HK-2 (cell line): ENCODE data around the gene TMIGD1.

Experiments used
- DNase-seq: peaks from one replicate; pipeline ENCODE4 v3.0.0-alpha.2; 2018; ENCODE audit not compliant: unreplicated experiment

Gene TMIGD1

GRCh38 chr17:30333503-30334360 lies at the start of gene TMIGD1:
Gene TMIGD1 (minus strand): TSS chr17:30334057. CDS start chr17:30332133, 1,924 bp downstream.
- no peak for DNase-seq

GRCh38 chr17:30382345-30382744 lies 48.5 kb upstream of the TMIGD1 start:
- DNase-seq, result no peak

GRCh38 chr17:30381340-30381659 lies 47.4 kb upstream of the TMIGD1 start:
- no peak for DNase-seq

GRCh38 chr17:30380643-30381339 lies 46.9 kb upstream of the TMIGD1 start:
- DNase-seq, result no peak

GRCh38 chr17:30379903-30380381 lies 46.1 kb upstream of the TMIGD1 start:
- DNase-seq, result no peak

- peak; percentile 35 for DNase-seq
These were observed 45.5 kb upstream of the TMIGD1 start for GRCh38 chr17:30379303-30379902.

- peak; percentile 97 for DNase-seq
These were observed 45.0 kb upstream of the TMIGD1 start, which contains the start of gene CPD for GRCh38 chr17:30378825-30379302. Gene CPD (plus strand): TSS chr17:30378927. CDS start chr17:30378981, 54 bp downstream.

- DNase-seq, result peak; percentile 41
These were observed 44.5 kb upstream of the TMIGD1 start for GRCh38 chr17:30378241-30378824.

GRCh38 chr17:30377574-30378240 lies 43.9 kb upstream of the TMIGD1 start:
- DNase-seq, result no peak

- peak; percentile 33 for DNase-seq
These were observed 43.0 kb upstream of the TMIGD1 start for GRCh38 chr17:30376621-30377452.

- DNase-seq, result no peak
These were observed 41.8 kb upstream of the TMIGD1 start for GRCh38 chr17:30375661-30376060.

GRCh38 chr17:30372755-30373154 lies 38.9 kb upstream of the TMIGD1 start:
- peak; percentile 24 for DNase-seq

- no peak for DNase-seq
These were observed 36.1 kb upstream of the TMIGD1 start for GRCh38 chr17:30369995-30370394.

GRCh38 chr17:30368912-30369720 lies 35.3 kb upstream of the TMIGD1 start:
- DNase-seq, result no peak

GRCh38 chr17:30366536-30366935 lies 32.7 kb upstream of the TMIGD1 start:
- no peak for DNase-seq

- peak; percentile 88 for DNase-seq
These were observed 29.9 kb upstream of the TMIGD1 start for GRCh38 chr17:30363715-30364202.

- no peak for DNase-seq
These were observed 28.0 kb upstream of the TMIGD1 start for GRCh38 chr17:30361766-30362279.

- DNase-seq, result no peak
These were observed 26.4 kb upstream of the TMIGD1 start for GRCh38 chr17:30360086-30360808.
